ENCODE results near the gene ZNRF2. TPM values are rescaled to one million over a fixed set of nuclear protein-coding genes. Genes with fewer than 3 reads are reported as not detected.
A peak's percentile ranks its signal among the peaks of the same experiment; 100 is the strongest.

ZNRF2 gene
- total and polyA plus RNA-seq, 10 of the 15 experiments (the other 5 are each of a cell fraction or from before 2014, with no cell fraction given) = 1.2 to 20.4 (median 9.5) TPM

DNA sequence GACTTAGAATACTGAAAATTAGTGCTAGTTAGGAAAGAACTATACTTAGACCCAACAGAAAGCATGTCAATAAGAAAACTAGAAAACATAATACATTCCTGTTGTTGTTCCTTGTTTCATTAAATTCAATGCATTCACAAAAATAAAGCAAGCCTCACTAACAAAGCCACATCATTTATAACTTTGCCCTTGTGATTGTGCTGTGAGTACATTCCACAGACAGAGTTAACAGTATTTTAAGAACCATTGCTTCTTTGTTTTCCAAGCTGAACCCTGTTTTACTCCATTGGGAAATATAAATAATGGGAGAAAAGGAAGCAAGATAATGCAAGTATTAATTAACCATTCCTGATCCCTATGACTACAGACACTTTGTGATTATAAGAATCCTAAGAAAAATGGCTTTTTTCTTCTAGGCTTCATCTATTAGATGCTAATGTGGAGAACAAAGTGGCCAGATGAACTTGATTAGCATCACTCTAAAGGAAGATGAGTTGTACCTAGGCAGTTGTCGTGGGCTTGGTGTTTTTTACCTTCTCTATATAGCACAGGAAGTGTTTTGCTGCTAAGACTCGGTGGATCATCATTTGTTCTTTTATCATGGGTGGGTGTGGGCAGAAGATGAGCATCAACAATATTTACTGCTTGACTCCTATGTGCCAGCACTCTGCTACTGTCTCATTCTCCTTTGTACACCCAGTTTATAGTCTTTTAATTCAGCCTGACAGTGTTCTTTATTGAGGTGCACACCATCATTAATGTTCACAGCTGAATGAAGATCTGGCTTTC is 34.2 kb upstream of the ZNRF2 start:
- ChIA-PET CTCF (interaction anchor here (0.6 to 1.3 kb wide), 4 partner anchors 12 to 303 kb away, joined by 3 to 8 read pairs (median 3); no protein-coding TSS in a partner anchor), RAD21 (ENCODE audit: unreplicated experiment) (no interaction called here), POLR2A (interaction anchor here (1.0 kb wide), 1 partner anchor 114 kb away, joined by 3 read pairs; no protein-coding TSS in a partner anchor), SMC1A (ENCODE audit: uncharacterized antibody, unreplicated experiment) (interaction anchor here (0.9 to 1.8 kb wide), 2 partner anchors 19 to 111 kb away, joined by 3 to 4 read pairs; no protein-coding TSS in a partner anchor)
- ATAC-seq (no peak), DNase-seq (ENCODE audit: low read depth, low spot score) (no peak), FAIRE-seq (no peak)
- Histone ChIP-seq H3K4me2 (ENCODE audit: control insufficient read depth, insufficient read depth) (no peak overlapping the region), H3K27me3 (replicated peaks in 1 of 2; ENCODE audit: control insufficient read depth in 2 of 2, insufficient read depth in 2 of 2, low read length in 1 of 2) (no peaks in the 10 kb centered on the region), H3K36me3 (ENCODE audit: control insufficient read depth in 2 of 2, insufficient read depth in 2 of 2, low read length in 1 of 2) (no peaks in the 10 kb centered on the region), H3K79me2 (ENCODE audit: control insufficient read depth, insufficient read depth, low read length) (no peaks in the 10 kb centered on the region), H3K4me3 (no peak overlapping the region), H3K4me1 (ENCODE audit: control insufficient read depth, insufficient read depth, low read length) (peaks cover 9% of the 10 kb centered on the region; the same call in 1 of the 2 replicates), H3K27ac (ENCODE audit: control insufficient read depth, insufficient read depth) (no peak overlapping the region), H2AFZ (ENCODE audit: control insufficient read depth, low read depth, low read length) (no peak overlapping the region), H4K20me1 (ENCODE audit: control insufficient read depth, insufficient read depth) (no peaks in the 10 kb centered on the region), H3K9ac (ENCODE audit: control insufficient read depth, insufficient read depth, low read length) (no peak overlapping the region), H3K9me3 (replicated peaks; ENCODE audit: control insufficient read depth, insufficient read depth, low read length) (no peaks in the 10 kb centered on the region)
- in situ Hi-C loops (cut with MboI) = no loop called here
- 14% methylated on average over 2 of the region's 2 CpGs for WGBS (ENCODE audit: insufficient coverage, insufficient replicate concordance, low lambda C conversion rate, missing lambda C conversion rate)
- intact Hi-C loops (cut with micrococcal nuclease; ENCODE audit: unreplicated experiment) = no loop called here
- TF ChIP-seq SMARCA5 (IDR thresholded peaks at IDR 0.05) (no peak), FOXK2 (IDR thresholded peaks at IDR 0.05) (no peak)
- TF ChIP-seq, protein P1, sequence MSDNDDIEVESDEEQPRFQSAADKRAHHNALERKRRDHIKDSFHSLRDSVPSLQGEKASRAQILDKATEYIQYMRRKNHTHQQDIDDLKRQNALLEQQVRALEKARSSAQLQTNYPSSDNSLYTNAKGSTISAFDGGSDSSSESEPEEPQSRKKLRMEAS (IDR thresholded peaks at IDR 0.05; ENCODE audit: low read depth, low read length) = no peak
- BruUV-seq (replicated peaks) = no TSS peak

DNA sequence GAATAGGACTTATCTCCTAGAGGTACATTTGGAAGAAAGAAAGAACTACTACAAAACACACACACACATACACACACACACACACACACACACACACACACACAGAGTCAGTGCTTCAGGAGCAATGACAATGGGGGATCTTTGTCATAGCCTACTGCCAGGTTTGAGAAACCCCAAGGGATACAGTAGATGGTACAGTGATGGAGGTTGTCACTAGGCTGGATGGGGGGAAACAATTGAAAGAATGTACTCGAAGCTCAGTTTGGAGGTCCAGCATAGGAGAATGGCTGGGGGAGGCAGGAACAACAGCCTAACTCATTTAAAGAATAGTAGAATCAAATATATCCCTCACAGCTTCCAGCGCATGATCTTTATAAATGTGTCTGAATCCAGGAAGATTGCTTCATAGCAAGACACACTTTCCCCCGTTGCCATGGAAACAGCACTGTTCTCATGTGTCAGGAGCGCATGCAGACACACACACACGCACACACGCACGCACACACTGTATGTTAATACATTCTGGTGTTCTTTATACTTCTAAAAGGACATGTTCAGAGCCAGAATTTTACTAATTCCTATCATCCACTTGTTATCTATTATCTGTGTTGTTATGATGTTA is 32.6 kb upstream of the ZNRF2 start:
- Histone ChIP-seq H3K4me2 (ENCODE audit: control insufficient read depth, insufficient read depth) (no peak overlapping the region), H4K20me1 (ENCODE audit: control insufficient read depth, insufficient read depth) (no peaks in the 10 kb centered on the region), H3K4me3 (no peak overlapping the region), H3K27ac (ENCODE audit: control insufficient read depth, insufficient read depth) (no peak overlapping the region), H3K79me2 (ENCODE audit: control insufficient read depth, insufficient read depth, low read length) (no peaks in the 10 kb centered on the region), H2AFZ (ENCODE audit: control insufficient read depth, low read depth, low read length) (no peak overlapping the region), H3K36me3 (ENCODE audit: control insufficient read depth in 2 of 2, insufficient read depth in 2 of 2, low read length in 1 of 2) (no peaks in the 10 kb centered on the region), H3K4me1 (ENCODE audit: control insufficient read depth, insufficient read depth, low read length) (peaks cover 9% of the 10 kb centered on the region; the same call in 1 of the 2 replicates), H3K9ac (ENCODE audit: control insufficient read depth, insufficient read depth, low read length) (no peak overlapping the region), H3K9me3 (replicated peaks; ENCODE audit: control insufficient read depth, insufficient read depth, low read length) (no peaks in the 10 kb centered on the region), H3K27me3 (replicated peaks in 1 of 2; ENCODE audit: control insufficient read depth in 2 of 2, insufficient read depth in 2 of 2, low read length in 1 of 2) (no peaks in the 10 kb centered on the region)
- no TSS peak for BruUV-seq (replicated peaks)
- 50% methylated on average over 7 of the region's 7 CpGs for WGBS (ENCODE audit: insufficient coverage, insufficient replicate concordance, low lambda C conversion rate, missing lambda C conversion rate)
- RAD21 ChIA-PET (ENCODE audit: unreplicated experiment) = no interaction called here
- intact Hi-C loops (cut with micrococcal nuclease; ENCODE audit: unreplicated experiment) (no loop called here), in situ Hi-C loops (cut with MboI) (no loop called here)
- no peak for DNase-seq (ENCODE audit: low read depth, low spot score)
- SMC1A ChIA-PET (ENCODE audit: uncharacterized antibody, unreplicated experiment) = interaction anchor here (1.1 to 1.8 kb wide), 2 partner anchors 17 to 19 kb away, joined by 4 read pairs; no protein-coding TSS in a partner anchor
- POLR2A ChIA-PET = interaction anchor here (0.6 kb wide), 1 partner anchor 134 kb away, joined by 4 read pairs; no protein-coding TSS in a partner anchor
- TF ChIP-seq BMI1 (IDR thresholded peaks at IDR 0.05; ENCODE audit: borderline replicate concordance) (peak; percentile 56; the same call in 1 of the 2 replicates), ESRRA (IDR thresholded peaks at IDR 0.05; ENCODE audit: low read length) (no peak)
- TF ChIP-seq, protein P2, sequence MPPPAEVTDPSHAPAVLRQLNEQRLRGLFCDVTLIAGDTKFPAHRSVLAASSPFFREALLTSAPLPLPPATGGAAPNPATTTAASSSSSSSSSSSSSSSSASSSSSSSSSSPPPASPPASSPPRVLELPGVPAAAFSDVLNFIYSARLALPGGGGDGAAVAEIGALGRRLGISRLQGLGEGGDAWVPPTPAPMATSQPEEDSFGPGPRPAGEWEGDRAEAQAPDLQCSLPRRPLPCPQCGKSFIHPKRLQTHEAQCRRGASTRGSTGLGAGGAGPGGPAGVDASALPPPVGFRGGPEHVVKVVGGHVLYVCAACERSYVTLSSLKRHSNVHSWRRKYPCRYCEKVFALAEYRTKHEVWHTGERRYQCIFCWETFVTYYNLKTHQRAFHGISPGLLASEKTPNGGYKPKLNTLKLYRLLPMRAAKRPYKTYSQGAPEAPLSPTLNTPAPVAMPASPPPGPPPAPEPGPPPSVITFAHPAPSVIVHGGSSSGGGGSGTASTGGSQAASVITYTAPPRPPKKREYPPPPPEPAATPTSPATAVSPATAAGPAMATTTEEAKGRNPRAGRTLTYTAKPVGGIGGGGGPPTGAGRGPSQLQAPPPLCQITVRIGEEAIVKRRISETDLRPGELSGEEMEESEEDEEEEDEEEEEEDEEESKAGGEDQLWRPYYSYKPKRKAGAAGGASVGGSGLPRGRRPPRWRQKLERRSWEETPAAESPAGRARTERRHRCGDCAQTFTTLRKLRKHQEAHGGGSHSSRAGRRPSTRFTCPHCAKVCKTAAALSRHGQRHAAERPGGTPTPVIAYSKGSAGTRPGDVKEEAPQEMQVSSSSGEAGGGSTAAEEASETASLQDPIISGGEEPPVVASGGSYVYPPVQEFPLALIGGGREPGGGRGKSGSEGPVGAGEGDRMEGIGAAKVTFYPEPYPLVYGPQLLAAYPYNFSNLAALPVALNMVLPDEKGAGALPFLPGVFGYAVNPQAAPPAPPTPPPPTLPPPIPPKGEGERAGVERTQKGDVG (CRISPR knock-in tag; IDR thresholded peaks at IDR 0.05) = no peak
- CTCF ChIA-PET = no interaction called here
- peak; percentile 23 for FAIRE-seq
- ATAC-seq = no peak

Measured in GM12878 (cell line).